Gastrocnemius medialis (tissue), 4 donors: Measurements from ENCODE around the gene SYT17. TPM values are rescaled to one million over a fixed set of nuclear protein-coding genes. Genes with fewer than 3 reads are reported as not detected.

Experiments used
- ATAC-seq, 2 donors: fragments of 150-250 bp; one replicate each; pipeline ENCODE4 v1.9.1; 2016
- DNase-seq, 2 donors: peaks; one replicate each; pipeline ENCODE4 v3.0.0-alpha.2; 2019
- H3K27ac ChIP-seq, 4 donors: fragments of 200-600 bp; sonication (generic); 1 replicate in 1 of 4; 2 replicates in 3 of 4; pipeline ENCODE4 v1.5.1; 2016 to 2018; ENCODE audit warnings: mild to moderate bottlenecking in 2 of 4, moderate library complexity in 1 of 4
- H3K27me3 ChIP-seq, 3 donors: fragments of 200-600 bp; sonication (generic) in 2 of 3; 1 replicate in 1 of 3; 2 replicates in 2 of 3; pipeline versions ENCODE4 v1.5.1 to v1.6.0; 2016 to 2019; ENCODE audit warnings: mild to moderate bottlenecking in 1 of 3, moderate library complexity in 1 of 3
- H3K36me3 ChIP-seq, 2 donors: fragments of 200-600 bp; sonication (generic) in 1 of 2; one replicate each; pipeline ENCODE4 v1.5.1; 2017 to 2018
- H3K4me1 ChIP-seq, 2 donors: fragments of 200-600 bp; sonication (generic) in 1 of 2; one replicate each; pipeline ENCODE4 v1.5.1; 2016 to 2017; ENCODE audit warnings: mild to moderate bottlenecking in 2 of 2
- H3K4me3 ChIP-seq, 4 donors: fragments of 200-600 bp; sonication (generic) in 3 of 4; 1 replicate in 1 of 4; 2 replicates in 3 of 4; pipeline ENCODE4 v1.5.1; 2016 to 2019; ENCODE audit warnings: mild to moderate bottlenecking in 2 of 4
- H3K9me3 ChIP-seq, 3 donors: fragments of 200-600 bp; sonication (generic) in 2 of 3; 1 replicate in 1 of 3; 2 replicates in 2 of 3; pipeline ENCODE4 v1.5.1; 2016 to 2019
- CTCF ChIP-seq, 5 experiments: fragments of 450-650 bp in 3 of 5; fragments of 200-600 bp in 2 of 5; sonication (generic) in 2 of 5; IDR thresholded peaks in 4 of 5; conservative IDR thresholded peaks in 1 of 5; 1 replicate in 4 of 5; 2 replicates in 1 of 5; pipeline ENCODE4 v1.5.1; 2016 to 2019; ENCODE audit warnings: antibody characterized with exemption in 5 of 5, mild to moderate bottlenecking in 3 of 5, moderate library complexity in 3 of 5
- POLR2A ChIP-seq, 2 donors: fragments of 450-650 bp; IDR thresholded peaks; one replicate each; pipeline ENCODE4 v1.6.1; 2017; ENCODE audit warnings: antibody characterized with exemption in 2 of 2, mild to moderate bottlenecking in 2 of 2, moderate library complexity in 2 of 2
- in situ Hi-C, 4 donors: fragments of 200-750 bp; cut with MboI; loops; one replicate each; pipeline versions ENCODE4 v1.15.0 to v1.8.0; 2017; ENCODE audit warnings: low sequenced_read_pairs in 4 of 4
- intact Hi-C: fragments of 100-400 bp; cut with DNase I; formaldehyde crosslinking; loops from one replicate; pipeline ENCODE4 v1.15.1; 2023; ENCODE audit warnings: low total_unique reads
- total RNA-seq, 4 donors: library from RNA; depleted of rRNA; stranded (reverse); fragments of >200 nt; gene quantifications; one replicate each; pipeline versions ENCODE4 v1.1.0 to v1.2.3, GENCODE V29; 2016

SYT17 gene
- total RNA-seq, 4 donors from 2014 or later: 0.10 to 0.87 (median 0.18) TPM

GRCh38 chr16:19232988-19233387, 64.9 kb downstream of the SYT17 start:
- intact Hi-C loops: no loop called here
- ATAC-seq (no peak), DNase-seq (no peak)
- Histone ChIP-seq H3K36me3 (no peaks in the 10 kb centered on the region), H3K9me3 (no peaks in the 10 kb centered on the region), H3K4me3 (no peak overlapping the region), H3K4me1 (no peaks in the 10 kb centered on the region), H3K27me3 (no peaks in the 10 kb centered on the region), H3K27ac (no peak overlapping the region)
- in situ Hi-C loops: no loop called here
- TF ChIP-seq CTCF (IDR thresholded peaks at IDR 0.05 in 4 of 5, conservative IDR thresholded peaks at IDR 0.05 in 1 of 5): no peak
- no peak for TF ChIP-seq POLR2A (IDR thresholded peaks at IDR 0.05)

GRCh38 chr16:19235478-19235877, 67.4 kb downstream of the SYT17 start:
- no peak overlapping the region for H3K4me3 ChIP-seq
- no peak for ATAC-seq
- TF ChIP-seq CTCF (IDR thresholded peaks at IDR 0.05 in 4 of 5, conservative IDR thresholded peaks at IDR 0.05 in 1 of 5) (no peak), POLR2A (IDR thresholded peaks at IDR 0.05) (no peak)
- H3K9me3 ChIP-seq: no peaks in the 10 kb centered on the region
- DNase-seq: no peak
- H3K36me3 ChIP-seq: no peaks in the 10 kb centered on the region
- H3K27ac ChIP-seq: no peak overlapping the region
- H3K27me3 ChIP-seq: no peaks in the 10 kb centered on the region
- intact Hi-C loops (no loop called here), in situ Hi-C loops (no loop called here)
- H3K4me1 ChIP-seq: no peaks in the 10 kb centered on the region

- TF ChIP-seq POLR2A (IDR thresholded peaks at IDR 0.05) (no peak), CTCF (IDR thresholded peaks at IDR 0.05 in 4 of 5, conservative IDR thresholded peaks at IDR 0.05 in 1 of 5) (no peak)
- in situ Hi-C loops: no loop called here
These were observed 67.8 kb downstream of the SYT17 start for GRCh38 chr16:19235886-19236285.

DNA sequence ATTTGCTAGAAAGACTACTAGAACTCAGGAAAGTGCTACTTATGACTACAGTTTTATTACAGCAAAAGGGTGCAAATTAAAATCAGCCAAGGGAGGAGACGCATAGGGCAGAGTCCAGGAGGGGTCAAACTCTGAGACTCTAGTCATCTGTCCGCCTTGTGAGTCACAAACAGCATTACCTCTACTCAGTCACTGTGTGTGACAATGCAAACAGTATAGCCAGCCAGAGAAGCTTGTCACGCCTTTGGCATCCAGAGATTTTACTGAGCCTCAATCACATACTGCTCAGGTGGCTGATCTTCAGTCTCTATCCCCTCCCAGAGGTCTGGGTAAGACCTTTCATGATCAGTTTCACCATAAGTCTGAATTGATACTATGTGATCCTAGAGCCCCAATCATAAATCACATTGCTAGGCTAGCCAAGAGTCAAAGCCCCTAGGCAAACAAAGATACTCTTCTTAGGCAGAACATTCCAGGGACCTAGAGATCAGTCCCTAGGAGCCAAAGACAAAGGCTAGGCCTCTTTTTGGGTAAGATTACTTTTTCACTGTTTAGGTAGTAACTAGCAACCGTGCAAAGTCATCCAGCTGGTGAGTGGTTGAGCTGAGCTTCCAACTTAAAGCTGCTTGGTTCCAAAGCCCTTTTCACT, 68.6 kb downstream of the SYT17 start:
- H3K36me3 ChIP-seq: no peaks in the 10 kb centered on the region

More at GRCh38 chr16:19235886-19236285, 67.8 kb downstream of the SYT17 start:
- ATAC-seq: no peak
- intact Hi-C loops: no loop called here
- no peaks in the 10 kb centered on the region for H3K9me3 ChIP-seq
- H3K36me3 ChIP-seq: no peaks in the 10 kb centered on the region
- no peaks in the 10 kb centered on the region for H3K27me3 ChIP-seq
- no peak overlapping the region for H3K4me3 ChIP-seq
- no peak for DNase-seq
- H3K4me1 ChIP-seq: no peaks in the 10 kb centered on the region
- H3K27ac ChIP-seq: no peak overlapping the region

More for the DNA sequence above, 68.6 kb downstream of the SYT17 start:
- H3K27ac ChIP-seq: no peak overlapping the region
- intact Hi-C loops (no loop called here), in situ Hi-C loops (no loop called here)
- DNase-seq (no peak), ATAC-seq (no peak)
- H3K4me1 ChIP-seq: no peaks in the 10 kb centered on the region
- no peak overlapping the region for H3K4me3 ChIP-seq
- H3K9me3 ChIP-seq: no peaks in the 10 kb centered on the region
- TF ChIP-seq POLR2A (IDR thresholded peaks at IDR 0.05) (no peak), CTCF (IDR thresholded peaks at IDR 0.05 in 4 of 5, conservative IDR thresholded peaks at IDR 0.05 in 1 of 5) (no peak)
- H3K27me3 ChIP-seq: no peaks in the 10 kb centered on the region
